H9 (cell line): ENCODE results near the gene C13orf46. TPM values are rescaled to one million over a fixed set of nuclear protein-coding genes. Genes with fewer than 3 reads are reported as not detected.
A peak's percentile ranks its signal among the peaks of the same experiment; 100 is the strongest.

Source experiments
- DNase-seq: peaks from one replicate; pipeline ENCODE4 v3.0.0-alpha.2; 2017
- H2AFZ ChIP-seq: one replicate; pipeline ENCODE4 v1.6.1; 2013; ENCODE audit warnings: mild to moderate bottlenecking, low read length, control low read depth, moderate library complexity
- H2AK5ac ChIP-seq: 2 replicates; pipeline ENCODE4 v1.6.1; 2013; ENCODE audit warnings: low read length, control low read depth, mixed read lengths; ENCODE audit not compliant: insufficient read length
- H2BK120ac ChIP-seq: one replicate; pipeline ENCODE4 v1.6.1; 2013; ENCODE audit warnings: low read depth, mild to moderate bottlenecking, low read length, control low read depth, inconsistent platforms; ENCODE audit not compliant: poor library complexity, severe bottlenecking
- H2BK12ac ChIP-seq: 2 replicates; pipeline ENCODE4 v1.6.1; 2013; ENCODE audit warnings: low read length, control low read depth, mixed read lengths, low read depth; ENCODE audit not compliant: insufficient read length
- H2BK15ac ChIP-seq: 2 replicates; pipeline ENCODE4 v1.6.1; 2013; ENCODE audit warnings: low read depth, low read length, control low read depth
- H2BK20ac ChIP-seq: one replicate; pipeline ENCODE4 v1.6.1; 2013; ENCODE audit warnings: low read depth, mild to moderate bottlenecking, low read length, control low read depth, inconsistent platforms; ENCODE audit not compliant: poor library complexity, severe bottlenecking
- H2BK5ac ChIP-seq: 2 replicates; pipeline ENCODE4 v1.6.1; 2013; ENCODE audit warnings: low read length, control low read depth, mixed read lengths; ENCODE audit not compliant: insufficient read length
- H3K14ac ChIP-seq: 2 replicates; pipeline ENCODE4 v1.6.1; 2013; ENCODE audit warnings: low read length, control low read depth; ENCODE audit not compliant: insufficient read depth
- H3K18ac ChIP-seq: 2 replicates; pipeline ENCODE4 v1.6.1; 2013; ENCODE audit warnings: low read depth, mild to moderate bottlenecking, mixed read lengths, low read length, control low read depth; ENCODE audit not compliant: insufficient read length
- H3K23ac ChIP-seq: 2 replicates; pipeline ENCODE4 v1.6.1; 2013; ENCODE audit warnings: low read length, control low read depth, mixed read lengths, low read depth; ENCODE audit not compliant: insufficient read length
- H3K23me2 ChIP-seq: 2 replicates; pipeline ENCODE4 v1.6.1; 2013; ENCODE audit warnings: low read depth, mild to moderate bottlenecking, mixed read lengths, low read length, control low read depth; ENCODE audit not compliant: insufficient read length, poor library complexity, severe bottlenecking
- H3K27ac ChIP-seq: 2 replicates; pipeline ENCODE4 v1.5.1; 2013; ENCODE audit warnings: low read length, control low read depth, mixed read lengths, low read depth; ENCODE audit not compliant: insufficient read length
- H3K27me3 ChIP-seq: 2 replicates; pipeline ENCODE4 v1.6.1; 2013; ENCODE audit warnings: low read length, control low read depth, inconsistent platforms; ENCODE audit not compliant: insufficient read depth
- H3K4ac ChIP-seq: 2 replicates; pipeline ENCODE4 v1.6.1; 2013; ENCODE audit warnings: low read depth, mild to moderate bottlenecking, control low read depth, inconsistent platforms, low read length, moderate library complexity
- H3K4me1 ChIP-seq: 2 replicates; pipeline ENCODE4 v1.6.1; 2013; ENCODE audit warnings: low read length, control low read depth, inconsistent platforms; ENCODE audit not compliant: insufficient read depth
- H3K4me2 ChIP-seq: 2 replicates; pipeline ENCODE4 v1.6.1; 2013; ENCODE audit warnings: low read length, control low read depth, mixed read lengths; ENCODE audit not compliant: insufficient read length, insufficient read depth
- H3K56ac ChIP-seq: 2 replicates; pipeline ENCODE4 v1.6.1; 2013; ENCODE audit warnings: low read depth, mild to moderate bottlenecking, mixed read lengths, low read length, control low read depth; ENCODE audit not compliant: insufficient read length
- H3K79me1 ChIP-seq: 2 replicates; pipeline ENCODE4 v1.6.1; 2013; ENCODE audit warnings: low read depth, mild to moderate bottlenecking, moderate library complexity, low read length, control low read depth, inconsistent platforms; ENCODE audit not compliant: insufficient read depth, poor library complexity, severe bottlenecking
- H3K79me2 ChIP-seq: 2 replicates; pipeline ENCODE4 v1.6.1; 2013; ENCODE audit warnings: low read length, control low read depth, inconsistent platforms; ENCODE audit not compliant: insufficient read depth
- H3K9ac ChIP-seq: 2 replicates; pipeline ENCODE4 v1.6.1; 2013; ENCODE audit warnings: low read length, control low read depth, mixed read lengths; ENCODE audit not compliant: insufficient read length; ENCODE audit errors: extremely low read depth
- H3K9me3 ChIP-seq: one replicate; pipeline ENCODE4 v1.6.1; 2013; ENCODE audit warnings: low read depth, low read length, inconsistent platforms; ENCODE audit not compliant: control insufficient read depth
- H3T11ph ChIP-seq: one replicate; pipeline ENCODE4 v1.6.1; 2013; ENCODE audit warnings: mild to moderate bottlenecking, low read length, control low read depth, inconsistent platforms
- H4K20me1 ChIP-seq: one replicate; pipeline ENCODE4 v1.6.1; 2013; ENCODE audit not compliant: control insufficient read depth, insufficient read length, insufficient read depth
- H4K5ac ChIP-seq: 2 replicates; pipeline ENCODE4 v1.6.1; 2013; ENCODE audit warnings: low read depth, mild to moderate bottlenecking, mixed read lengths, low read length, control low read depth; ENCODE audit not compliant: insufficient read length
- H4K8ac ChIP-seq: replicated peaks from 2 replicates; pipeline ENCODE4 v1.6.1; 2013; ENCODE audit warnings: low read length, control low read depth, mixed read lengths, low read depth; ENCODE audit not compliant: insufficient read length
- H4K91ac ChIP-seq: 2 replicates; pipeline ENCODE4 v1.6.1; 2013; ENCODE audit warnings: low read depth, mild to moderate bottlenecking, moderate library complexity, mixed read lengths, low read length, control low read depth; ENCODE audit not compliant: insufficient read length
- H3K27ac Mint-ChIP-seq, 3 experiments: 2 replicates in 2 of 3; 3 replicates in 1 of 3; pipeline ENCODE4 v1.8.0; 2020 to 2021; ENCODE audit warnings: mixed read lengths in 3 of 3, mild to moderate bottlenecking in 1 of 3, moderate library complexity in 1 of 3
- H3K27me3 Mint-ChIP-seq: 2 replicates; pipeline ENCODE4 v1.8.0; 2021; ENCODE audit warnings: low read depth, mild to moderate bottlenecking, moderate library complexity, mixed read lengths
- H3K36me3 Mint-ChIP-seq, 3 experiments: 2 replicates in 2 of 3; 3 replicates in 1 of 3; pipeline ENCODE4 v1.8.0; 2020 to 2021; ENCODE audit warnings: low read depth in 3 of 3, mixed read lengths in 3 of 3; ENCODE audit not compliant: insufficient read depth in 1 of 3
- H3K4me1 Mint-ChIP-seq, 2 experiments: 2 replicates each; pipeline ENCODE4 v1.8.0; 2020; ENCODE audit warnings: mixed read lengths in 2 of 2
- H3K4me3 Mint-ChIP-seq, 2 experiments: 2 replicates in 1 of 2; 3 replicates in 1 of 2; pipeline ENCODE4 v1.8.0; 2020 to 2021; ENCODE audit warnings: mild to moderate bottlenecking in 2 of 2, mixed read lengths in 2 of 2, moderate library complexity in 1 of 2
- H3K9me3 Mint-ChIP-seq, 2 experiments: 2 replicates in 1 of 2; 3 replicates in 1 of 2; pipeline ENCODE4 v1.8.0; 2020; ENCODE audit warnings: mild to moderate bottlenecking in 2 of 2, mixed read lengths in 2 of 2, moderate library complexity in 1 of 2
- CTCF ChIP-seq: fragments of 200-600 bp; sonication (generic); conservative IDR thresholded peaks from 3 replicates; pipeline ENCODE4 v1.8.0; 2021; ENCODE audit warnings: antibody characterized with exemption, mild to moderate bottlenecking
- WGBS: extraction: QIAGEN DNeasy Blood & Tissue Kit; methylation state at CpG from one replicate; pipeline ENCODE4 v1.1.7; 2013; ENCODE audit warnings: missing lambda C conversion rate, low lambda C conversion rate, mixed read lengths; ENCODE audit not compliant: insufficient read length; ENCODE audit errors: extremely low coverage; 5-methylcytosine and 5-hydroxymethylcytosine counted together
- total RNA-seq: library from RNA; stranded (reverse); gene quantifications from 2 replicates; pipeline ENCODE4 v1.2.1, GENCODE V29; 2021

C13orf46 gene
- total RNA-seq, 1 experiment from 2014 or later, result 0.55 TPM

- H3K36me3 Mint-ChIP-seq, result peaks cover 0 to 9% (median 0%) of the 10 kb centered on the region in 3 experiments; a peak in 1 of 7 replicates
- Histone ChIP-seq H3T11ph (no peak overlapping the region), H3K9me3 (no peaks in the 10 kb centered on the region), H3K79me1 (no peaks in the 10 kb centered on the region), H3K56ac (no peak overlapping the region), H3K4me1 (no peaks in the 10 kb centered on the region), H4K20me1 (no peaks in the 10 kb centered on the region), H2BK120ac (no peak overlapping the region), H2AK5ac (no peak overlapping the region), H4K5ac (no peak overlapping the region), H3K9ac (no peak overlapping the region), H3K18ac (no peak overlapping the region), H3K27me3 (no peaks in the 10 kb centered on the region), H3K4me2 (no peak overlapping the region), H2BK5ac (no peak overlapping the region), H3K4ac (no peak overlapping the region), H3K23me2 (no peaks in the 10 kb centered on the region), H2AFZ (no peak overlapping the region), H4K8ac (no peak overlapping the region), H2BK15ac (no peak overlapping the region), H2BK20ac (no peak overlapping the region), H4K91ac (no peak overlapping the region), H3K23ac (no peak overlapping the region), H2BK12ac (no peak overlapping the region), H3K79me2 (no peaks in the 10 kb centered on the region), H3K27ac (no peak overlapping the region), H3K14ac (no peak overlapping the region)
- WGBS, result no CpG with 5 or more reads among the region's 36 CpGs
- peak; percentile 21 for DNase-seq
- no peak overlapping the region for H3K4me3 Mint-ChIP-seq
- H3K27ac Mint-ChIP-seq, result no peak overlapping the region
- peaks cover 5% of the 10 kb centered on the region for H3K27me3 Mint-ChIP-seq
- peaks cover 5 to 7% of the 10 kb centered on the region in 2 experiments for H3K4me1 Mint-ChIP-seq
- no peak for TF ChIP-seq CTCF
- peaks cover 3 to 9% of the 10 kb centered on the region in 2 experiments; a peak in 3 of 5 replicates for H3K9me3 Mint-ChIP-seq
Observed at GRCh38 chr13:113930671-113931637, 42.9 kb downstream of the C13orf46 start.
